ENCODE data around the gene ZNF385B. TPM values are rescaled to one million over a fixed set of nuclear protein-coding genes. Genes with fewer than 3 reads are reported as not detected.
A peak's percentile ranks its signal among the peaks of the same experiment; 100 is the strongest.

The ZNF385B gene
- total and polyA plus RNA-seq, 8 donors: 4.6 to 51.3 (median 6.1) TPM

GRCh38 chr2:179764710-179765109 lies 96.7 kb downstream of the ZNF385B start:
- no peak overlapping the region for H3K4me3 ChIP-seq
- DNase-seq (no peak), ATAC-seq (no peak)
- intact Hi-C loops (cut with DNase I): no loop called here
- H3K36me3 ChIP-seq: no peaks in the 10 kb centered on the region
- no peaks in the 10 kb centered on the region for H3K27me3 ChIP-seq
- no peak for TF ChIP-seq CTCF (IDR thresholded peaks at IDR 0.05)
- H3K4me1 ChIP-seq: no peaks in the 10 kb centered on the region
- no peak overlapping the region for H3K27ac ChIP-seq
- peaks cover 0 to 7% of the 10 kb centered on the region in 2 donors for H3K9me3 ChIP-seq

GRCh38 chr2:179758636-179759035 lies 102.8 kb downstream of the ZNF385B start:
- intact Hi-C loops (cut with DNase I): no loop called here
- Histone ChIP-seq H3K4me1 (no peaks in the 10 kb centered on the region), H3K27ac (no peak overlapping the region), H3K4me3 (no peak overlapping the region), H3K36me3 (no peaks in the 10 kb centered on the region), H3K9me3 (peaks cover 0 to 7% of the 10 kb centered on the region in 2 donors), H3K27me3 (no peaks in the 10 kb centered on the region)
- ATAC-seq (no peak), DNase-seq (no peak)
- no peak for TF ChIP-seq CTCF (IDR thresholded peaks at IDR 0.05)

DNA sequence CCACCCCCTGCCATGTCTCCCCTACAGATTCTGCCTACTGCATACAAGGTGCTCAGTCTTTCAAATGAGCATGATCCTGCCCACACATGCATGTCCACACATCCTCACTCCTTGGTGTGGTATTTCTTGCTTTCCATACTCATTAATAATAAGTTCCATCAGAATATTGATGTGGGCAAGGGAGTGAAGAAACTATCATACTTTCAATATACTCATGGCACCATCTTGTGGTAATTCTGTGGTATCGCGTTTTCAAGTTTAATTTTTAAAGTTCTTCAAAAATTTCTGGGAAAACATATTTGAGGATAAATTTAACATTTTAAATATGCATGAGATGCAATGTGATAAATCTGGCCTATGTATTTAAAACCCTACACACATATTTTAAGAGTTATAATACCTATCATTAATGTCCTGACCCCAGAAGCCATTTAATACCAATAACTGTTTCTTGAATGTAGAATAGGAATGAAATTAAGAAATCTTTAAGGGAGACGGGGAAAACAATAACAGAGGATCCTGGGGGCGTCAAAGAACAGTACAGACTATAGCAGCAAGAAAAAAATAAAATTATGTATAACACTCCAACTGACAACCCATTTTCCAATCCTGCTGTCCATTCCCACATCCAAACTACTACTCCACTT lies 110.1 kb downstream of the ZNF385B start:
- DNase-seq: no peak
- peak; percentile 67 for ATAC-seq
- intact Hi-C loops (cut with DNase I): no loop called here

DNA sequence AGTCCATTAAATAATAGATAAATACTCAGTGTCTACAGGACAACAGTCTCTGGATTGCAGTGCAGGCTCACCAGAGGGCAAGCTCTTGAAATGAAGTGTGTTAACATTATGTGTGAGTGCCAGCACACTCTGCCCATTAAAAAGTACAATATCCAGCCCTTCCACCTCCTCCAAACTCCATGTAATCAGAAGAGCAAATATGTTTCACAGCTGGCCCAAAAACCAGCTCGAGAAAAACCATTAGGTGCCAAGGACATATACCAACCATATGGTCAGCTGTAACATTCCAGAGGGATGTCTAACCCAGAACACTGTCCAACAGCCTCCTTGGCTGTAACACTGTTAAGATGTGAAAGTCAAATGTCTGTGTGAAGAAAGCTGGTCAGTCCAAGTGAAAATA lies 112.2 kb downstream of the ZNF385B start:
- H3K36me3 ChIP-seq: no peaks in the 10 kb centered on the region
- peak; percentile 70 for ATAC-seq
- no peaks in the 10 kb centered on the region for H3K9me3 ChIP-seq
- H3K27me3 ChIP-seq: no peaks in the 10 kb centered on the region
- peaks cover 4 to 7% of the 10 kb centered on the region in 2 donors for H3K4me1 ChIP-seq
- no peak for TF ChIP-seq CTCF (IDR thresholded peaks at IDR 0.05)
- no peak overlapping the region for H3K4me3 ChIP-seq
- intact Hi-C loops (cut with DNase I): loop anchor here in 1 of 2 donors (10.0 kb wide), 1 partner anchor 324 kb away; no protein-coding TSS in a partner anchor
- DNase-seq: no peak
- no peak overlapping the region for H3K27ac ChIP-seq

More for the DNA sequence above, 110.1 kb downstream of the ZNF385B start:
- peak in 1 of 2 donors; percentile 57 for TF ChIP-seq CTCF (IDR thresholded peaks at IDR 0.05)
- H3K27me3 ChIP-seq: no peaks in the 10 kb centered on the region
- H3K36me3 ChIP-seq: no peaks in the 10 kb centered on the region
- H3K9me3 ChIP-seq: no peaks in the 10 kb centered on the region
- H3K27ac ChIP-seq: no peak overlapping the region
- H3K4me3 ChIP-seq: no peak overlapping the region
- peaks cover under 1 to 4% of the 10 kb centered on the region in 2 donors for H3K4me1 ChIP-seq

DNA sequence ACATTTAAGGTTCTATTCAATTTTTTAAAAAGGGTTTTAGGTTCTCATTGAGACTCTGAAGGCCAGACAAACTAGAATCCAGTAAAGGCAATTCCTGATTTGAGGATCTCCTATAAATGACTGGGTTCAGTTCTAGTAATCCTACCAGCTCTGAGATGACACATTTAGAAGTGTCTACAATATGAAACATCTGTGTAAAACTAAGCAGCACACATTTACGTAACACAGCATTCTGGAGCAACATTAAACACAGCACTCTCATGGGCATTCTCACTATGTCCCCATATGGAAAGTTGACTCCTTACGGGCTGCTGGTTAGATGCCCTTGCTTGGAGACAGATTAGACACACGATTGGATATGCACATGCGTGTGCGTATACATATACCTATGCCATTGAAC lies 114.4 kb downstream of the ZNF385B start:
- intact Hi-C loops (cut with DNase I): loop anchor here in 1 of 2 donors (10.0 kb wide), 1 partner anchor 322 kb away; no protein-coding TSS in a partner anchor
- TF ChIP-seq CTCF (IDR thresholded peaks at IDR 0.05): no peak
- H3K9me3 ChIP-seq: no peaks in the 10 kb centered on the region
- no peak overlapping the region for H3K27ac ChIP-seq
- H3K36me3 ChIP-seq: no peaks in the 10 kb centered on the region
- H3K4me1 ChIP-seq: peaks cover 4 to 7% of the 10 kb centered on the region in 2 donors
- H3K4me3 ChIP-seq: no peak overlapping the region
- H3K27me3 ChIP-seq: no peaks in the 10 kb centered on the region
- ATAC-seq: no peak
- DNase-seq: peak in 2 of 4 donors; percentile 42 to 59
